ENCODE measurements around the gene PATL1.

DNA sequence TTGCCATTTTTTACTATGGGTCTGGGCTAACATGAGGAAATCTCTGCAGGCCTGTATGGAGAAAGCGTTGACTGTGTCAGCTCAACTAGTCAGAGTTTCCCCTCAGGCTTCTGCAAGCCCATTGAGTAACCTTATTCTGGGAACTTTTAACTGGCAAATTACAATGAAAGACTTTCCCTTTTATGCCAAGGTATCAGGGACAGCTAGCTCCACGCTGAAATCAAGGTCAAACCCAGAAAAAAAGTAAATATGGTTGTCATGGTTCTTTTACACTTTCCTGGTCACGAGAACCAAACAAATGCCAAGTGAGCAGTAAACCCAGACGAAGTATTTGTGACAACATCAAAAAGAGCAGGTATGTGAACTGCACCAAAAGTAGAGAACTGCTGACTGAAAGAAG, 67.0 kb downstream of the PATL1 start:
- TF ChIP-seq, protein P1, sequence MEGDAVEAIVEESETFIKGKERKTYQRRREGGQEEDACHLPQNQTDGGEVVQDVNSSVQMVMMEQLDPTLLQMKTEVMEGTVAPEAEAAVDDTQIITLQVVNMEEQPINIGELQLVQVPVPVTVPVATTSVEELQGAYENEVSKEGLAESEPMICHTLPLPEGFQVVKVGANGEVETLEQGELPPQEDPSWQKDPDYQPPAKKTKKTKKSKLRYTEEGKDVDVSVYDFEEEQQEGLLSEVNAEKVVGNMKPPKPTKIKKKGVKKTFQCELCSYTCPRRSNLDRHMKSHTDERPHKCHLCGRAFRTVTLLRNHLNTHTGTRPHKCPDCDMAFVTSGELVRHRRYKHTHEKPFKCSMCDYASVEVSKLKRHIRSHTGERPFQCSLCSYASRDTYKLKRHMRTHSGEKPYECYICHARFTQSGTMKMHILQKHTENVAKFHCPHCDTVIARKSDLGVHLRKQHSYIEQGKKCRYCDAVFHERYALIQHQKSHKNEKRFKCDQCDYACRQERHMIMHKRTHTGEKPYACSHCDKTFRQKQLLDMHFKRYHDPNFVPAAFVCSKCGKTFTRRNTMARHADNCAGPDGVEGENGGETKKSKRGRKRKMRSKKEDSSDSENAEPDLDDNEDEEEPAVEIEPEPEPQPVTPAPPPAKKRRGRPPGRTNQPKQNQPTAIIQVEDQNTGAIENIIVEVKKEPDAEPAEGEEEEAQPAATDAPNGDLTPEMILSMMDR (IDR thresholded peaks at IDR 0.05) = no peak
- no peak for TF ChIP-seq EZH2 (IDR thresholded peaks at IDR 0.05)
